ENCODE results near the gene MUC6.

MUC6 gene

DNA sequence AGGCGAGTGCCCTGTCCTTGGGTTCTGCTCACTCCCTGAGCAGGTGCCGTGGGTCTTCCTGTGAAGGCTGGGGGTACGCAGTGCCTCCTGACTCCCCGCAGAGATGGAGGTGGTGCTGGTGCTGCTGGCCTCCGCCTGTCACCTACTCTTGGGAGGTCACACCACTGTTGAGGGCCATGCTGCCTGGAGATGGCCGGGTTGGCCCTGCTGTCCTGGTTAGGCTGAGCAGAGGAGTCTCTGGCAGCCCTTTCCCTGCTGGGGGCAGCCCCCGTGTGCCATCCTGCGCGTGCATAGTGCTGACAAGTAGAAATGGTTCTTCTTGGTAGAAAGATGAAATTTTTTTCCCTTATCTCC is 49.6 kb downstream of the MUC6 start:
- no peaks in the 10 kb centered on the region for H3K27me3 ChIP-seq (ENCODE audit: control insufficient read depth, insufficient read depth, low read length)
- H3K36me3 ChIP-seq (ENCODE audit: control insufficient read depth, insufficient read depth, low read length) = peaks cover 72% of the 10 kb centered on the region
- no peak overlapping the region for H3K4me3 ChIP-seq (ENCODE audit: low read depth, low read length)
- no peak overlapping the region for H3K9ac ChIP-seq (ENCODE audit: low read depth, low read length)
- H3K4me1 ChIP-seq (ENCODE audit: control insufficient read depth, insufficient read depth, low read length) = no peaks in the 10 kb centered on the region
- no peak overlapping the region for H3K27ac ChIP-seq (ENCODE audit: low read depth, low read length)
- no peaks in the 10 kb centered on the region for H3K9me3 ChIP-seq (ENCODE audit: control insufficient read depth, insufficient read depth, low read length)

DNA sequence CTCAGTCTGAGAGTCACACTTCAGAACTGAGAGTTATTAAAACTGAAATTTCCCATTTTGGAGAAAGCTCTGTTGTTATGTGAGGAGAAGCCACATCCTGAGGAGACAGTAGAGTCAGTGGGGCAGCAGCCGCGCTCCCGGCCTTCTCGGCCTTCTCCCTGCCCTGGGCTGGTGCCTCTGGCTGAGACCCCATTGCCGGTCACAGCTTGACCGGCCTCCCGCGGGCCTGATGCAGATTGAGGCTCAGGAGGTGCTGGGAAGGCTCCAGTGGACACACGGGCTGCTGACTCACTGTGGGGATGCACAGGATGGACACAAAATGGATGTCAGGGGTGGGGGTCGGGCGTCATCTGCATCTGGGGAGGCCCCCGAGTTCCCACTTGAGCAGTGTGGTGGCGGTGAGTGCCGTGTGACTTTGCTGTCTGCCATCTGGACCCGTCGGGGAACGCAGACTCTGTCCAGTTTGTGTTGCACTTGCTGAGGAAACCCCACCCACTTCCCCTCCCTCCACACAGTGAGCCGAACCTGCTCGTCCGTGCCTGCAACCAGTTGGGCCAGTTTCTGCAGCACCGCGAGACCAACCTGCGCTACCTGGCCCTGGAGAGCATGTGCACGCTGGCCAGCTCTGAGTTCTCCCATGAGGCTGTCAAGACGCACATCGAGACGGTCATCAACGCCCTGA is 50.1 kb downstream of the MUC6 start:
- no peaks in the 10 kb centered on the region for H3K27me3 ChIP-seq (ENCODE audit: control insufficient read depth, insufficient read depth, low read length)
- no peak overlapping the region for H3K4me3 ChIP-seq (ENCODE audit: low read depth, low read length)
- H3K4me1 ChIP-seq (ENCODE audit: control insufficient read depth, insufficient read depth, low read length) = no peaks in the 10 kb centered on the region
- no peaks in the 10 kb centered on the region for H3K9me3 ChIP-seq (ENCODE audit: control insufficient read depth, insufficient read depth, low read length)
- peaks cover 76% of the 10 kb centered on the region for H3K36me3 ChIP-seq (ENCODE audit: control insufficient read depth, insufficient read depth, low read length)
- H3K9ac ChIP-seq (ENCODE audit: low read depth, low read length) = no peak overlapping the region
- H3K27ac ChIP-seq (ENCODE audit: low read depth, low read length) = no peak overlapping the region

DNA sequence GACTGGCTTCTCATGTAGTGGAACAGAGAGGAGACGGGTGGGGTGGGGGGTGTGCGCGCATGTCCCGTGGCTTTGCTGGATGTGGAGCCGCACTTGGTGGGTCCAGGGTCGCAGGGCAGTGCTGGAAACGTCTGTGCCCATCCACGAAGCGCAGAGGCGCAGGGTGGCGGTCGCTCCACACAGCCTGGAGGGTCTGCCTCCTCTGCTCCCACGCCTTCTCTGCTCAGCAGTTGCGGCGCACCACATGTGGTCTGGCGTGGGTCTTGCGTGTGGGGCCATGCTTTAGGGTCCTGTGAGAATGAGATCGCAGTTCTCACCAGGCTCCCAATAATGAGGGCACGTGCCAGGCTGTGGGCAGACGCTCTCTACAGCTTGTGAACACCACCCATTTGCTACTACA is 50.7 kb downstream of the MUC6 start:
- Histone ChIP-seq H3K36me3 (ENCODE audit: control insufficient read depth, insufficient read depth, low read length) (peaks cover 82% of the 10 kb centered on the region), H3K27me3 (ENCODE audit: control insufficient read depth, insufficient read depth, low read length) (no peaks in the 10 kb centered on the region), H3K27ac (ENCODE audit: low read depth, low read length) (no peak overlapping the region), H3K4me1 (ENCODE audit: control insufficient read depth, insufficient read depth, low read length) (no peaks in the 10 kb centered on the region), H3K4me3 (ENCODE audit: low read depth, low read length) (no peak overlapping the region), H3K9ac (ENCODE audit: low read depth, low read length) (no peak overlapping the region), H3K9me3 (ENCODE audit: control insufficient read depth, insufficient read depth, low read length) (no peaks in the 10 kb centered on the region)

DNA sequence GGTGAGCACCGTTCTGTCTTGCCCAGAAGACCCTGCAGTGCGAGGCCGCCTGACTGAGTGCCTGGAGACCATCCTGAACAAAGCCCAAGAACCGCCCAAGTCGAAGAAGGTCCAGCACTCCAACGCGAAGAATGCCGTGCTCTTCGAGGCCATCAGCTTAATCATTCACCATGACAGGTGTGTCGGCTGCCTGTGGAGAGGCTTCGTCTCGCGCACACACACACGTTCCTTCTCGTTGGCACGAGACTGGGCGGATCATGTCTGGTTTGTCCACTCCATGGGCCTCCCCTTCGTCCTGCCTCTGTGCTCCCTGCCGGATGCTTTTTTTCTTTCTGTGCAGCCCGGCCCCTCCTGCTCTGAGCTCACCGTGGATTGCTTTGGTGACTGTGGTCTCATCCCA is 51.1 kb downstream of the MUC6 start:
- Histone ChIP-seq H3K4me1 (ENCODE audit: control insufficient read depth, insufficient read depth, low read length) (no peaks in the 10 kb centered on the region), H3K36me3 (ENCODE audit: control insufficient read depth, insufficient read depth, low read length) (peaks cover 85% of the 10 kb centered on the region), H3K27ac (ENCODE audit: low read depth, low read length) (no peak overlapping the region)

DNA sequence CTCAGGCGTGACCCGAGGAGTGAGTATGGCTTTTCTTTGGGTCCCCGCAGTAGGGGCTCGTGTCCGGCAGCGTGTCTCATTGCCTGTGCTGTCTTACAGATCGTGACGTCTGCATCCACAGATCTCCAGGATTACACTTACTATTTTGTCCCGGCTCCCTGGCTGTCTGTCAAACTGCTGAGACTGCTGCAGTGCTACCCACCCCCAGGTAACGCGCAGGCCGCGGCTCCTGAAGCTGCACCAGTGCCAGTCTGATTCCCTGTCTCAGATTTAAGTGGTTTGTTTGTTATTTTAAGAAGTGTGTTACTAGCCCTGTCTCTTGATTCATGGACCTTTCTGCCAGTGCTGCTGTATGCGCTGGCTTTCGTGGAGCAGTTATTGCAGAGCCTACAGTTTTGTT is 52.0 kb downstream of the MUC6 start:
- H3K4me3 ChIP-seq (ENCODE audit: low read depth, low read length) = no peak overlapping the region
- no peak overlapping the region for H3K27ac ChIP-seq (ENCODE audit: low read depth, low read length)
- H3K9ac ChIP-seq (ENCODE audit: low read depth, low read length) = no peak overlapping the region
- no peaks in the 10 kb centered on the region for H3K4me1 ChIP-seq (ENCODE audit: control insufficient read depth, insufficient read depth, low read length)
- H3K9me3 ChIP-seq (ENCODE audit: control insufficient read depth, insufficient read depth, low read length) = no peaks in the 10 kb centered on the region
- H3K36me3 ChIP-seq (ENCODE audit: control insufficient read depth, insufficient read depth, low read length) = peaks cover 77% of the 10 kb centered on the region
- no peaks in the 10 kb centered on the region for H3K27me3 ChIP-seq (ENCODE audit: control insufficient read depth, insufficient read depth, low read length)

More for the DNA sequence above, 51.1 kb downstream of the MUC6 start:
- H3K27me3 ChIP-seq (ENCODE audit: control insufficient read depth, insufficient read depth, low read length) = no peaks in the 10 kb centered on the region
- H3K9me3 ChIP-seq (ENCODE audit: control insufficient read depth, insufficient read depth, low read length) = no peaks in the 10 kb centered on the region
- no peak overlapping the region for H3K4me3 ChIP-seq (ENCODE audit: low read depth, low read length)
- no peak overlapping the region for H3K9ac ChIP-seq (ENCODE audit: low read depth, low read length)

DNA sequence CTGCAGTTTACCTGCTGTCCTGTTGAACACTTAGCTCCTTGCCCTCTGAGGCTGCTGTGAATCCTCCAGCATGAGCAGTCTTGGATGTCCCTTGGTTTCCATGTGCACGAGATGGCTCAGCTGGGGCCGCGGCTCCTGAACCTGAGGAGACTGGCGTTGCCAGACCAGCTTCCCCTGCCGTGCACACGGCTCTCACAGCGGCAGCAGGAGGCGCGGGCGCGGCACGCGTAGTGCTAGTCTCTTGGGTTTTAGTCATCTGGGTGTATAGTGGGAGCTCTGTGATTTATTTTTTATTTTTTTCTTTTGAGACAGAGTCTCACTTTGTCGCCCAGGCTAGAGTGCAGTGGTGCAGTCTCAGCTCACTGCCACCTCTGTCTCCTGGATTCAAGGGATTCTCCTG is 54.8 kb downstream of the MUC6 start:
- H3K27ac ChIP-seq (ENCODE audit: low read depth, low read length) = no peak overlapping the region
- no peak overlapping the region for H3K9ac ChIP-seq (ENCODE audit: low read depth, low read length)
- H3K36me3 ChIP-seq (ENCODE audit: control insufficient read depth, insufficient read depth, low read length) = peaks cover 71% of the 10 kb centered on the region
- no peak overlapping the region for H3K4me3 ChIP-seq (ENCODE audit: low read depth, low read length)
- H3K9me3 ChIP-seq (ENCODE audit: control insufficient read depth, insufficient read depth, low read length) = no peaks in the 10 kb centered on the region
- no peaks in the 10 kb centered on the region for H3K4me1 ChIP-seq (ENCODE audit: control insufficient read depth, insufficient read depth, low read length)
- no peaks in the 10 kb centered on the region for H3K27me3 ChIP-seq (ENCODE audit: control insufficient read depth, insufficient read depth, low read length)

DNA sequence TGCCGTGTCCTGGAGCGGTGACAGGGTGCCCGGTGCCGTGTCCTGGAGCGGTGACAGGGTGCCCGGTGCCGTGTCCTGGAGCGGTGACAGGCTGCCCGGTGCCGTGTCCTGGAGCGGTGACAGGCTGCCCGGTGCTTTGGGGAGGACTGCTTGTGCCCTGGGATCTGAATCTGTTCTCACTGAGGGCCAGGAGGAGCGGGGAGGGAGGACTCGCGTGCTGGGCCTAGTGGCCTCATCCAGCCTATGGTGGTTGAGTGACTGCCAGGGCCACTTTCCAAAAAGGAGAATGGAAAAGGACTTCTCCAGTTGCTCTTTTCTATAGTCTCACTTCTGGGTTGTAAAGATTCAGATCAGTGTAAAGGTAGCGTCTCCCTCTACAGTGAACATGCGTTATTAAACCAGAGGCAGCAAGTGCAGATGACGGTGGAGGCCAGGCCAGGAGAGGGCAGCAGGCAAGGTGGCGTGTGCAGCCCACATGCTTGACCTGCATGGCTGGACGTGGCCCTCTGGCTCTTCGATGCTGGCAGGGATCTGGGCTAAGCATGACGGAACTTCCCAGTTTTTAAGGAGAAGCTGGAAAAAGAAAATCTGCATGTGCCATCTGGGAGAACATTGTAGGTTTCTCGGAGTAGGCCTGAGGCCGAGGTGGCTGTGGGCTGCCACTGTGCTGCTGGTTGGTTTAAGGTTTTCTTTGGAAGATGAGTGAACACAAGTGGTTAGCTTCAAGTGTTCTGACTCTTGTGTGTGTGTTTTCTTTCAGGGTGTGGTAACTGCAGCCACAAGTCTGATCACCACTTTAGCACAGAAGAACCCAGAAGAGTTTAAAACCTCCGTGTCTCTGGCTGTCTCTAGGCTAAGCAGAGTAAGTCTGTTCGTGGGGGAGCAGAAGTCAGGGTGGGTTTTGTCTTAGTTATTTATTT is 55.8 kb downstream of the MUC6 start:
- no peaks in the 10 kb centered on the region for H3K27me3 ChIP-seq (ENCODE audit: control insufficient read depth, insufficient read depth, low read length)
- no peak overlapping the region for H3K4me3 ChIP-seq (ENCODE audit: low read depth, low read length)
- H3K27ac ChIP-seq (ENCODE audit: low read depth, low read length) = no peak overlapping the region
- H3K36me3 ChIP-seq (ENCODE audit: control insufficient read depth, insufficient read depth, low read length) = peaks cover 67% of the 10 kb centered on the region
- H3K4me1 ChIP-seq (ENCODE audit: control insufficient read depth, insufficient read depth, low read length) = no peaks in the 10 kb centered on the region
- no peak overlapping the region for H3K9ac ChIP-seq (ENCODE audit: low read depth, low read length)
- no peaks in the 10 kb centered on the region for H3K9me3 ChIP-seq (ENCODE audit: control insufficient read depth, insufficient read depth, low read length)

DNA sequence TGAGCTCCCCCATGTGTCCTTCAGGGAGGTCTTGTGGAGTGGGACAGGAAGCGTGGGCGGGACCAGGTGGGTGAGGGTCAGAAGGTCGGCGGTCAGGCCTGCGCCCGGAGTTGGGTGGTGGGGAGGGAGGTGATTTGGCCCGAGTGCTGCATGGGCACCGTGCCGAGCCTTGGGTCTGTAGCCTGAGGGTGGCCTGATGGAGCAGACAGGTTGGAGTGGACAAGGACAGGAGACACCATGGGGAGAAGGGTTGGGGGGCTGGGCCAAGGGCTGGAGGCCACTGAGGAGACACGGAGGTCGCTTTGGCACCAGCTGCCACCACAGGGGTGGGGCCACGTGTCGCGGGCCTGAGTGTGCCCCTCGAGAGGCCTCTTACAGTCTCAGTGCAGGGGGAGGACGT is 57.7 kb downstream of the MUC6 start:
- no peaks in the 10 kb centered on the region for H3K4me1 ChIP-seq (ENCODE audit: control insufficient read depth, insufficient read depth, low read length)
- no peak overlapping the region for H3K9ac ChIP-seq (ENCODE audit: low read depth, low read length)
- H3K36me3 ChIP-seq (ENCODE audit: control insufficient read depth, insufficient read depth, low read length) = peaks cover 50% of the 10 kb centered on the region
- no peaks in the 10 kb centered on the region for H3K27me3 ChIP-seq (ENCODE audit: control insufficient read depth, insufficient read depth, low read length)
- no peaks in the 10 kb centered on the region for H3K9me3 ChIP-seq (ENCODE audit: control insufficient read depth, insufficient read depth, low read length)
- no peak overlapping the region for H3K27ac ChIP-seq (ENCODE audit: low read depth, low read length)
- H3K4me3 ChIP-seq (ENCODE audit: low read depth, low read length) = no peak overlapping the region

DNA sequence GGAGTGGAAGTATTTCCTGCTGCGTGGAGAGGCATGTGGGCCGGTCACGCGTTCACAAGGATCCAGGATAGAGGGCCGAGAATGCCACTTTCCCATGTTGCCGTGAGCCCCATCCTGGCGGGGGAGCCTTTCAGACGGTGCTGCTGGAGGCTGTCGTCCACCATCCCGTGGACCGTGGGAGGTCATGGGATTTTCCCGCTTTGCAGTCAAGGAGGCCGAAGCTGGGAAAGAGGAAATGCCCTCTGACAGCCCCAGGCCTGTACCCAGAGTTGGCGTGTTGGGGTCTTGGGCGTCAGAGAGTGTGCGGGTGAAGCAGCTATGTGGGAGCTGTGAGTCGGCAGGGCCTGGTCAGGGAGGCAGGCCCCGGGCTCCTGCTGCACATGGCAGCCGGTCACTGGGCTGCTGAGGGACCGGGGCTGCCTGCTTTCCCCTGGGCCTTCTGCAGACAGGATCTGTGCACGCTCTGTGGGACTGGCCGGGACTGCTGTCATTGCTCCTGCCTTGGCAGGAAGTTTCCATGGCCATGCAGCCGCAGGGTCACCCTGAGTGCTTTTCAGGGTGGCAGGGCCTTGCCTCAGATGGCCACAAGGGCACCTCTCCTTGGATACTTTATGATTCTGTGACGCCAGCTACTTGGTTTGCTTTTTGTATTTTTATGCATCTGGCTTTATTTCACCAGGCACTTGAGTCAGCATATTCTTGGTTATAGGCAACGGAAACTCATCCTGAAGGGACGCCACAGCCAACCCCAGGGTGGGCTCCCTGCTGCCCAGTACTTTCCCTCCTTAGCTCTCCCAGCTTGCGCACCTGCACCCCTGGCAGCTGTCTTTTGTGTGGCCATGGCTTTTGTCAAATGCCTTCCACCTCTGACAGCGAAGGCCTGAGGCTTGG is 58.4 kb downstream of the MUC6 start:
- no peak overlapping the region for H3K4me3 ChIP-seq (ENCODE audit: low read depth, low read length)
- H3K36me3 ChIP-seq (ENCODE audit: control insufficient read depth, insufficient read depth, low read length) = peaks cover 52% of the 10 kb centered on the region
- H3K4me1 ChIP-seq (ENCODE audit: control insufficient read depth, insufficient read depth, low read length) = no peaks in the 10 kb centered on the region
- no peak overlapping the region for H3K9ac ChIP-seq (ENCODE audit: low read depth, low read length)
- H3K27ac ChIP-seq (ENCODE audit: low read depth, low read length) = no peak overlapping the region
- no peaks in the 10 kb centered on the region for H3K27me3 ChIP-seq (ENCODE audit: control insufficient read depth, insufficient read depth, low read length)
- no peaks in the 10 kb centered on the region for H3K9me3 ChIP-seq (ENCODE audit: control insufficient read depth, insufficient read depth, low read length)

DNA sequence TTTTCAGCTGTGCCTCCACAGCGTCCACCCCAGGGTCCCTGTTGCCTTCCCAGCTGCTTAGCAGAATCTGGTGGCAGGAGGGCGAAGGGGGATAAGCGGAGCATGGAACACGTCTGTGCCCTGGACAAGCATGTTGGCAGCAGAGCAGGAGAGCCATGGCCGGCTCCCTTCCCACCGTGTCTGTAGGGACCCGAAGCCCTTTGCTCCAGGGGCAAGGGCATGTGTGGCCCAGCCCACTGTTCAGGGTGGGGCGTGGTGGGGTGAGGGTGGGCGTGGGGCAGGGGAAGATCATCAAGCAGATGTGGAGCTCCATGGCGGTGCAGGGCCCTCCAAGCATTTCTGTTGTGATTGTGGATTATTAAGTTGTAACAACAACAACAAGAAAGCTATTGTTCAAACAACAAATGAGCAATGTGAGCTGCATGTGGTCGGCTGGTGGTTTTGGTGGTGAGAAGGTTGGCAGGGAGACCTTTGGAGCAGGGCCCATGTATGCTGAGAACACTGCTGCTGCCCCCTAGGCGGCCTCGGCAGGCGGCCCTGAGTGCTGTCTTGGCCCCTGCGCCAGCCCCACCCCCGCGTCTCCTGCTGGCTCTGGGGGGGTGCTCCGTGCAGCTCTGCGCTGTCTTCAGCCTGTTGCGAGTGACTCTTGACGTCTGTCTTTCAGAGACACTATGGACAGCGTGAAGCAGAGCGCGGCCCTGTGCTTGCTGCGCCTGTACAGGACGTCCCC is 59.9 kb downstream of the MUC6 start:
- Histone ChIP-seq H3K4me3 (ENCODE audit: low read depth, low read length) (no peak overlapping the region), H3K27me3 (ENCODE audit: control insufficient read depth, insufficient read depth, low read length) (no peaks in the 10 kb centered on the region), H3K9me3 (ENCODE audit: control insufficient read depth, insufficient read depth, low read length) (no peaks in the 10 kb centered on the region), H3K4me1 (ENCODE audit: control insufficient read depth, insufficient read depth, low read length) (no peaks in the 10 kb centered on the region), H3K36me3 (ENCODE audit: control insufficient read depth, insufficient read depth, low read length) (peaks cover 58% of the 10 kb centered on the region), H3K27ac (ENCODE audit: low read depth, low read length) (no peak overlapping the region), H3K9ac (ENCODE audit: low read depth, low read length) (no peak overlapping the region)
